ENCODE data around the gene C13orf42.

- no peak for TF ChIP-seq CTCF (IDR thresholded peaks at IDR 0.05; ENCODE audit: low read depth, low read length)
- TF ChIP-seq POLR2A (IDR thresholded peaks at IDR 0.05; ENCODE audit: extremely low read depth, insufficient read length): no peak
- no peak for TF ChIP-seq MAX (IDR thresholded peaks at IDR 0.05; ENCODE audit: low read depth, low read length)
- no peak for TF ChIP-seq MYC (IDR thresholded peaks at IDR 0.05; ENCODE audit: low read depth, low read length)
Measured at GRCh38 chr13:51067210-51067701, 43.8 kb downstream of the C13orf42 start.
